HG03025 (cell line): ENCODE measurements around the gene VWA8.

Source experiments
- ATAC-seq: cut with Tn5 transposase; IDR thresholded peaks from one replicate; pipeline ENCODE4 v1.9.1; 2021; ENCODE audit warnings: mild to moderate bottlenecking, moderate library complexity; ENCODE audit not compliant: unreplicated experiment, low FRiP score

The VWA8 gene

GRCh38 chr13:41960637-41961465 is at the start of gene VWA8:
TSS of gene VWA8 (minus strand) at chr13:41961109. CDS start at chr13:41961015, 94 bp downstream.
- peak; percentile 73 for ATAC-seq

GRCh38 chr13:42009057-42009456 is 48.1 kb upstream of the VWA8 start:
- ATAC-seq = no peak

- no peak for ATAC-seq
Measured at GRCh38 chr13:42007844-42008243, 46.9 kb upstream of the VWA8 start.

GRCh38 chr13:42002066-42002465 is 41.2 kb upstream of the VWA8 start:
- no peak for ATAC-seq

GRCh38 chr13:42001580-42001979 is 40.7 kb upstream of the VWA8 start:
- no peak for ATAC-seq

- ATAC-seq = no peak
Measured at GRCh38 chr13:42000846-42001245, 39.9 kb upstream of the VWA8 start.

GRCh38 chr13:41997396-41997795 is 36.5 kb upstream of the VWA8 start:
- no peak for ATAC-seq

GRCh38 chr13:41995946-41996345 is 35.0 kb upstream of the VWA8 start:
- ATAC-seq = no peak

- no peak for ATAC-seq
Measured at GRCh38 chr13:41995336-41995735, 34.4 kb upstream of the VWA8 start.

- ATAC-seq = no peak
Measured at GRCh38 chr13:41994696-41995095, 33.8 kb upstream of the VWA8 start.

GRCh38 chr13:41991936-41992335 is 31.0 kb upstream of the VWA8 start:
- ATAC-seq = no peak

- no peak for ATAC-seq
Measured at GRCh38 chr13:41988244-41988643, 27.3 kb upstream of the VWA8 start.

- no peak for ATAC-seq
Measured at GRCh38 chr13:41985788-41986508, 25.0 kb upstream of the VWA8 start.

GRCh38 chr13:41981951-41982715 is 21.2 kb upstream of the VWA8 start:
- no peak for ATAC-seq

- ATAC-seq = no peak
Measured at GRCh38 chr13:41978007-41978406, 17.1 kb upstream of the VWA8 start.

- no peak for ATAC-seq
Measured at GRCh38 chr13:41976476-41976875, 15.6 kb upstream of the VWA8 start.

GRCh38 chr13:41974262-41974900 is 13.5 kb upstream of the VWA8 start:
- no peak for ATAC-seq

- ATAC-seq = no peak
Measured at GRCh38 chr13:41973247-41973741, 12.4 kb upstream of the VWA8 start.

- ATAC-seq = no peak
Measured at GRCh38 chr13:41971848-41972247, 10.9 kb upstream of the VWA8 start.

GRCh38 chr13:41970918-41971317 is 10.0 kb upstream of the VWA8 start:
- no peak for ATAC-seq
